GM21447 (cell line): Measurements from ENCODE around the gene FNIP2.

Experiments
- ATAC-seq: cut with Tn5 transposase; IDR thresholded peaks from one replicate; pipeline ENCODE4 v1.9.1; 2021; ENCODE audit not compliant: unreplicated experiment

Gene FNIP2

GRCh38 chr4:158762553-158762952 lies 6.3 kb upstream of the FNIP2 start:
- ATAC-seq, result no peak

GRCh38 chr4:158763462-158763861 lies 5.4 kb upstream of the FNIP2 start:
- no peak for ATAC-seq

DNA sequence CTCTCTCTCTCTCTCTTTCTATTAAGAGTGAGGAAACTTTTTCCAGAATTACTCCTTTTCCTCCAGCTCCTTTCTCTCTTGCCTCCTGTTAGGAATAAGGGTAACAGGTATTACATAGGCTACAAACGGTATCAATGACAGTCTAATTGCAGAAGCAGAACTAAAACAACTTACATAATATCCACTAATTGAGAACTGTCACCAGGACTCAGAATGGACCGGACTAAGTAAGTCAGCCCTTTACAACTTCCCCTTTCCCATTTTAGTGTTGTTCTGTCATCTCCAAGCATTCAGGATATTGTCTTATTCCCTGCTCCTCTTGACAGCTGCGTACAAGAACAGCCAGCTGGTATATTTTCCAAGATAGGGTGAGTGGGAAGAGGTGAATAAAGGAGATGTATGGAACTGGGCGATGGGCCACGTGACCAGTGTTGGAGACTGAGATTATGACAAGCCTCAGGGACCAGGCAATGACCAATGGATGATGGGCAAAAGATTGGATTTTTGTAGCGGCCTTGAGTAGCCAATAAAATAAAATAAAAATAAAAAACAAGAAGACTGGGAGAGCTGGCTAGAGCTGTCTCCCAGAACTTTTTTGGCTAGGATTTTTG lies 2.3 kb upstream of the FNIP2 start:
- ATAC-seq, result no peak

DNA sequence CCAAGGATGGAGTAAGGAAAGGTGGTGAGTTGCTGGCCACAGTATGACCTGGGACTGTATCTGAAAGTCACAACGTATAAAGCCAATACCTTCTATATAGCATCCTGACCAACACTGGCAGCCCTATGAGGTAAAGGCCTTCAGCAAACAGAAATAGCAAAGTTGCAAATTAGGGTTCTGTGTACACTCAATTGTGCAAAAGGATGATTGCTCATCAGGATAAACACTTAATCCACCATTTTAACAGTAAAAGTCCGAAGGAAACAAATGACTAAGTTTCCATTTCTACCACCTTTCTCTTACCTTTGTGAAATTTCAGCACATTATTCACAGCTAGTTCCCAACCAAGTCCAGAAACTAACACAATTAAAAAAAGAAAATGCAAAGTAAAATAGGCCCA lies 1.4 kb upstream of the FNIP2 start:
- ATAC-seq, result no peak

GRCh38 chr4:158769175-158769921 lies 522 bp downstream of the FNIP2 start:
- peak; percentile 46 for ATAC-seq

- no peak for ATAC-seq
Observed at GRCh38 chr4:158770671-158771070, 1.8 kb downstream of the FNIP2 start.

DNA sequence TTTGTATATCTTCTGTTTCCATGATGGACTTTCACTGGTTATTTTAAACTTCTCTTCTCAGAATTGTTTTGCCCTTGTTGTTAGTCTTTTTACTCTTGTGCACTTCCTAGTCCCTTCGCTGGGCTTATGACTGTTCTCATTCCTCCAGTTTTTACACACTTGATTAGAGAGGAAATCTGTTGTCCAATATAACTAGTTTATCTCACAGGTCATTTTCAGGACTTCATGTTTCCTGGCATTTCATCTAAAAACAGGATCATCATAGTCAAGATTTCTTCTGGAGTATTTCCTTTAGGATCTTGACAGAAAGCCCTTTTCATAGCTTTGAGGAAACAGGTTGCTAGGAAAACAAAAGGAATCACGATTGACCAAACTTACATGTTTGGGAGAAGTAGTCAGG lies 3.0 kb downstream of the FNIP2 start:
- no peak for ATAC-seq

- ATAC-seq, result no peak
Observed at GRCh38 chr4:158775091-158775651, 6.3 kb downstream of the FNIP2 start.

DNA sequence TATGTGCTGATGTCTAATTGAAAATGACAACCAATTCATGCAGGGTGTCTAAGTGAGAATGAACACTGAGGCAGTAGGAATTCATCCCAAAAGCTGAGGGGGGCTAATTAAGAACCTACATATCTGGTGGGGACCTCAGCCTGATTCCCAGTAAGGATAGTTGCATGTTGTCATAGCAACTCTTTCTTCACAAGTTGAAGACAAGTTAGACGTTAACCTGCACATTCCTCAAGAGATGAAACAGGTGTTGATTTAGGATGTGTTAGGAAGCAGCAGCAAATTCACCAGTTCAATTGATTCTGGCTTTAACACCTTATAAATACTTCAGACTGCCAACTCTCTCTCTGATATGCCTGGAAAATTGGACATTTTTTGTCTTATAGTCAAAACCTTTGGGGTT lies 7.3 kb downstream of the FNIP2 start:
- ATAC-seq, result no peak

- ATAC-seq, result peak; percentile 28
Observed at GRCh38 chr4:158777423-158778155, 8.8 kb downstream of the FNIP2 start.

- peak; percentile 98 for ATAC-seq
Observed at GRCh38 chr4:158778156-158778711, 9.4 kb downstream of the FNIP2 start.

GRCh38 chr4:158778712-158779111 lies 9.9 kb downstream of the FNIP2 start:
- ATAC-seq, result no peak

DNA sequence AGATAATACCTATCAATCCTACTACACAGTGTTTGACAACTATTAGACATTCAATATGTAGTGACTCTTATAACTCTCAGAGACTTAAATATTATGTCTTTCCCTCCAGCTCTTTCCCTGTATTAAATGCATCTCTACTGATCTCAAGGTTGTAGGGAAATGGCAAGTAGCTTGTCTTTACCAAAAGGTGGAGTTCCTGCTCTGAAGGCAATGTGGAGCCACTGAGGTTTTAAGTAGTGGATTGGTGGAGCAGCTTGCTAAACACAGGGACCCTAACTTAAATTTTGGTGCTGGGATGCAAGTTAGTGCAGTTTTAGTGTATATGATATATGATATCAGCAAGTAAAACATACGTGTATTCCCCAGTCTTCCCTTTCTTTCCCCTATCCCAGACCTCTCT lies 13.1 kb downstream of the FNIP2 start:
- no peak for ATAC-seq

- ATAC-seq, result peak; percentile 34
Observed at GRCh38 chr4:158782551-158783360, 13.9 kb downstream of the FNIP2 start.

DNA sequence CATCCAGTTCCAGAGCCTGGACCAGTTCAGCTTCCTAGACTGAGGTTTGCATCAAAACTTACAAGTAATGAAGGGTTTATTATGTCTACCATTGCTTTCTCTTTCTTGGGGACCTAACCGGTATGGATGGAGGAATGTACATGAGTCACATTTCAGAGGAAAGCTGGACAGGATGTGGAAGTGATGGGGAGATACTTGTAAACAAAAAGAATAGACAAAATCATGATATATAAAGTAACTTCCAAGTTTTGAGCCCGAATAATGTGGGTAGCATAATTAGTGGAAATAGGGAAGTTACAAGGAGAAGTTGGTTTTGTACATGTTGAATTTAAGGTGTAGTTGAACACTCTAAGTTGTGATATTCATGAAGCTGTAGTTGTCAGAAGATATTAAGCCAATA lies 15.0 kb downstream of the FNIP2 start:
- ATAC-seq, result no peak

GRCh38 chr4:158785718-158786117 lies 16.9 kb downstream of the FNIP2 start:
- ATAC-seq, result no peak

GRCh38 chr4:158786121-158786601 lies 17.3 kb downstream of the FNIP2 start:
- no peak for ATAC-seq

GRCh38 chr4:158786955-158787354 lies 18.1 kb downstream of the FNIP2 start:
- ATAC-seq, result no peak

- no peak for ATAC-seq
Observed at GRCh38 chr4:158787709-158788475, 19.1 kb downstream of the FNIP2 start.

- ATAC-seq, result no peak
Observed at GRCh38 chr4:158788516-158788915, 19.7 kb downstream of the FNIP2 start.
